ENCODE data around the gene WDFY4.

Gene WDFY4

GRCh38 chr10:49007129-49007528, 322.5 kb downstream of the WDFY4 start:
- no peak for DNase-seq

- no peak for DNase-seq
Observed at GRCh38 chr10:49008091-49008490, 323.4 kb downstream of the WDFY4 start.

- no peak for DNase-seq
Observed at GRCh38 chr10:49008505-49009198, 324.0 kb downstream of the WDFY4 start.

GRCh38 chr10:49009199-49009979, 324.7 kb downstream of the WDFY4 start:
- DNase-seq: no peak

GRCh38 chr10:49010295-49010694, 325.6 kb downstream of the WDFY4 start:
- no peak for DNase-seq

GRCh38 chr10:49010865-49011264, 326.2 kb downstream of the WDFY4 start:
- DNase-seq: no peak

- no peak for DNase-seq
Observed at GRCh38 chr10:49011756-49012155, 327.1 kb downstream of the WDFY4 start.

GRCh38 chr10:49012603-49013002, 327.9 kb downstream of the WDFY4 start:
- no peak for DNase-seq

GRCh38 chr10:49015700-49016099, 331.0 kb downstream of the WDFY4 start:
- no peak for DNase-seq

GRCh38 chr10:49021685-49022084, 337.0 kb downstream of the WDFY4 start:
- no peak for DNase-seq

- no peak for DNase-seq
Observed at GRCh38 chr10:49023071-49023470, 338.4 kb downstream of the WDFY4 start.

GRCh38 chr10:49023752-49024151, 339.1 kb downstream of the WDFY4 start:
- no peak for DNase-seq

GRCh38 chr10:49024484-49024883, 339.8 kb downstream of the WDFY4 start:
- no peak for DNase-seq

GRCh38 chr10:49025347-49025983, 340.8 kb downstream of the WDFY4 start:
- no peak for DNase-seq

- DNase-seq: no peak
Observed at GRCh38 chr10:49028639-49029038, 344.0 kb downstream of the WDFY4 start.

GRCh38 chr10:49029666-49030065, 345.0 kb downstream of the WDFY4 start:
- DNase-seq: no peak

All from activated CD8-positive, alpha-beta memory T cell treated with anti-CD3 and anti-CD28 coated beads, Interleukin-2, amount 50 U/mL, for 48 hours (primary cell).